ENCODE data around the gene CHRDL2. TPM values are rescaled to one million over a fixed set of nuclear protein-coding genes. Genes with fewer than 3 reads are reported as not detected.

CHRDL2 gene
- total RNA-seq, 3 donors from 2014 or later (not counting 1 experiment from before 2014, with no cell fraction given), result not detected

GRCh38 chr11:74749127-74749964, 18.1 kb upstream of the CHRDL2 start:
- H3K9me3 ChIP-seq (ENCODE audit: control insufficient read depth, insufficient read depth, low read length), result no peaks in the 10 kb centered on the region
- H3K27ac ChIP-seq (ENCODE audit: low read length), result peak overlapping the region; percentile 95
- no peaks in the 10 kb centered on the region for H3K27me3 ChIP-seq (ENCODE audit: control insufficient read depth, insufficient read depth, low read length)
- under 1% methylated on average over 63 of the region's 63 CpGs for WGBS (ENCODE audit: insufficient coverage)
- no peaks in the 10 kb centered on the region for H3K27me3 Mint-ChIP-seq (ENCODE audit: low read depth in 2 of 2)
- intact Hi-C loops (cut with micrococcal nuclease), result loop anchor here (2.0 kb wide), 1 partner anchor 33 kb away; no protein-coding TSS in a partner anchor
- H3K9me3 Mint-ChIP-seq, result no peaks in the 10 kb centered on the region
- peaks cover 20 to 33% of the 10 kb centered on the region in 2 donors for H3K4me1 Mint-ChIP-seq
- no peaks in the 10 kb centered on the region for H3K36me3 ChIP-seq (ENCODE audit: control insufficient read depth, insufficient read depth, low read length)
- TF ChIP-seq, protein P1, sequence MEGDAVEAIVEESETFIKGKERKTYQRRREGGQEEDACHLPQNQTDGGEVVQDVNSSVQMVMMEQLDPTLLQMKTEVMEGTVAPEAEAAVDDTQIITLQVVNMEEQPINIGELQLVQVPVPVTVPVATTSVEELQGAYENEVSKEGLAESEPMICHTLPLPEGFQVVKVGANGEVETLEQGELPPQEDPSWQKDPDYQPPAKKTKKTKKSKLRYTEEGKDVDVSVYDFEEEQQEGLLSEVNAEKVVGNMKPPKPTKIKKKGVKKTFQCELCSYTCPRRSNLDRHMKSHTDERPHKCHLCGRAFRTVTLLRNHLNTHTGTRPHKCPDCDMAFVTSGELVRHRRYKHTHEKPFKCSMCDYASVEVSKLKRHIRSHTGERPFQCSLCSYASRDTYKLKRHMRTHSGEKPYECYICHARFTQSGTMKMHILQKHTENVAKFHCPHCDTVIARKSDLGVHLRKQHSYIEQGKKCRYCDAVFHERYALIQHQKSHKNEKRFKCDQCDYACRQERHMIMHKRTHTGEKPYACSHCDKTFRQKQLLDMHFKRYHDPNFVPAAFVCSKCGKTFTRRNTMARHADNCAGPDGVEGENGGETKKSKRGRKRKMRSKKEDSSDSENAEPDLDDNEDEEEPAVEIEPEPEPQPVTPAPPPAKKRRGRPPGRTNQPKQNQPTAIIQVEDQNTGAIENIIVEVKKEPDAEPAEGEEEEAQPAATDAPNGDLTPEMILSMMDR (IDR thresholded peaks at IDR 0.05), result no peak
- ATAC-seq, result peak; percentile 54 to 78 (median 62)
- DNase-seq, result peak in 1 of 2 donors; percentile 69
- H3K27ac Mint-ChIP-seq, result peak overlapping the region; percentile 87 to 93
- peak overlapping the region; percentile 95 for H3K4me3 Mint-ChIP-seq
- H3K4me1 ChIP-seq (ENCODE audit: control insufficient read depth, insufficient read depth, low read length), result peaks cover 25% of the 10 kb centered on the region
- H3K36me3 Mint-ChIP-seq, result no peaks in the 10 kb centered on the region
- peak overlapping the region; percentile 73 for H3K4me3 ChIP-seq (ENCODE audit: low read length)

GRCh38 chr11:74748211-74749126, 17.2 kb upstream of the CHRDL2 start, which contains the start of gene RNF169:
Gene RNF169, plus strand, starts transcription at chr11:74748849. Its CDS starts 32 bp downstream, at chr11:74748881.
- intact Hi-C loops (cut with micrococcal nuclease), result loop anchor here (1.0 to 2.0 kb wide), 2 partner anchors 34 to 73 kb away; no protein-coding TSS in a partner anchor
- peaks cover 20 to 33% of the 10 kb centered on the region in 2 donors for H3K4me1 Mint-ChIP-seq
- H3K4me3 Mint-ChIP-seq, result peak within 1 kb of the TSS; percentile 95
- TF ChIP-seq, protein P1 (IDR thresholded peaks at IDR 0.05), result no peak
- no peaks in the 10 kb centered on the region for H3K9me3 Mint-ChIP-seq
- Histone ChIP-seq H3K4me3 (ENCODE audit: low read length) (peak within 1 kb of the TSS; percentile 73), H3K27ac (ENCODE audit: low read length) (peak within 1 kb of the TSS; percentile 95), H3K27me3 (ENCODE audit: control insufficient read depth, insufficient read depth, low read length) (no peaks in the 10 kb centered on the region), H3K36me3 (ENCODE audit: control insufficient read depth, insufficient read depth, low read length) (no peaks in the 10 kb centered on the region), H3K4me1 (ENCODE audit: control insufficient read depth, insufficient read depth, low read length) (peaks cover 25% of the 10 kb centered on the region), H3K9me3 (ENCODE audit: control insufficient read depth, insufficient read depth, low read length) (no peaks in the 10 kb centered on the region)
- peak within 1 kb of the TSS; percentile 87 to 93 for H3K27ac Mint-ChIP-seq
- no peaks in the 10 kb centered on the region for H3K27me3 Mint-ChIP-seq (ENCODE audit: low read depth in 2 of 2)
- H3K36me3 Mint-ChIP-seq, result no peaks in the 10 kb centered on the region
- WGBS (ENCODE audit: insufficient coverage), result under 1% methylated on average over 44 of the region's 47 CpGs
- ATAC-seq (peak; percentile 97 to 99 (median 97)), DNase-seq (peak; percentile 87 to 95)

DNA sequence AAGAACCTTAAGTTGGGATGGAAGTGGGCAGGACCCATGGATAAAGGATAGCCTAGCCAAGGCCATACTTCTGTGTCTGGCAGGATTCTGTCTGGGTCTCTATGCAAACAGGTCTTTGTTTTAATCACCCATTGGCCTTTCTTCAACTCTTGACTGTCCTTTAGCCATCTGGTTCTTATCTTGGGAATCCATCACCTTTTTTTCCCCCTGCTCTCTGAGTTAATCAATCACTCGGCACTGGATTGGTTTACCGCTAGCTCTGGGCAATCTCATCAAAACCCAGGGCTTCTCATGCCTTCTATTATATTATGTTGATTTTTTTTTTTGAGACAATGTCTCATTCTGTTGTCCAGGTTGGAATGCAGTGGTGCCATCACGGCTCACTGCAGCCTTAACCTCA, 15.6 kb upstream of the CHRDL2 start:
- Histone ChIP-seq H3K9me3 (ENCODE audit: control insufficient read depth, insufficient read depth, low read length) (no peaks in the 10 kb centered on the region), H3K4me1 (ENCODE audit: control insufficient read depth, insufficient read depth, low read length) (peaks cover 25% of the 10 kb centered on the region), H3K27me3 (ENCODE audit: control insufficient read depth, insufficient read depth, low read length) (no peaks in the 10 kb centered on the region), H3K27ac (ENCODE audit: low read length) (no peak overlapping the region), H3K36me3 (ENCODE audit: control insufficient read depth, insufficient read depth, low read length) (no peaks in the 10 kb centered on the region), H3K4me3 (ENCODE audit: low read length) (no peak overlapping the region)
- Mint-ChIP-seq H3K4me1 (peaks cover 20 to 29% of the 10 kb centered on the region in 2 donors), H3K9me3 (no peaks in the 10 kb centered on the region), H3K27me3 (ENCODE audit: low read depth in 2 of 2) (peaks cover 0 to 3% of the 10 kb centered on the region in 2 donors), H3K36me3 (no peaks in the 10 kb centered on the region), H3K27ac (peak overlapping the region in 1 of 2 donors; percentile 87), H3K4me3 (no peak overlapping the region)
- 100% methylated on average over 2 of the region's 3 CpGs for WGBS (ENCODE audit: insufficient coverage)
- DNase-seq, result no peak
- intact Hi-C loops (cut with micrococcal nuclease), result no loop called here
- TF ChIP-seq, protein P1 (IDR thresholded peaks at IDR 0.05), result no peak
- ATAC-seq, result no peak

All from natural killer cell (primary cell).